ENCODE results near the gene VAV2.

Gene VAV2

GRCh38 chr9:133843751-133844397 lies 148.2 kb downstream of the VAV2 start:
- in situ Hi-C loops (cut with HindIII; ENCODE audit: low pct_unique_long_range_greater_than_20kb, low sequenced_read_pairs), result no loop called here
- TF ChIP-seq JUND (IDR thresholded peaks at IDR 0.05; ENCODE audit: low read depth), result no peak
- DNase-seq (ENCODE audit: low read depth in 1 of 2, low spot score in 1 of 2), result no peak

GRCh38 chr9:133843250-133843649 lies 148.9 kb downstream of the VAV2 start:
- DNase-seq (ENCODE audit: low read depth in 1 of 2, low spot score in 1 of 2), result no peak
- in situ Hi-C loops (cut with HindIII; ENCODE audit: low pct_unique_long_range_greater_than_20kb, low sequenced_read_pairs), result no loop called here

DNA sequence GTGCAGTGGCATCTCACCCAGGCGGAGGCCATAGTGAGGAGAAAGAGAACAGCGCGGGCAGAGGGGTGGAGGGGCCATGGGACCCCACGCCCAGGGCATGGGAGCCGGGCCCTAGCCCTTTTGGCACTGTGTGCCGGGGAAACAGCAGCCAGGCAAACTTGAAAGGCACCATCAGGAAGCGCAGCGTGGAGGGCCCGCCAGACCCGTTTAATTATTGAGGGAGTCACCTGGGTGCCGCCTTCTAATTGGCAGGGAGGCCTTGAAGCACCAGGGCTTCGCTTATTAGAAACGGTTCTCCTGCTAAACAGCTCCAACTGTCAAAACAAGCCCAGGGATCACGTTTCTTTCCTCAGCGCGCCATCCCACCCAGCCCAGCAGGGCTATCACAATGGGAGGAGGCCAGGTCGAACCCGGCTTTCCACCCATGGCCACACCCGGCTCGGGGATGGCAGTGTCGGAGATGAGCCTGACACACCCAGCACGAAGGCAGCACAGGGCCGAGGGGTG lies 149.3 kb downstream of the VAV2 start:
- DNase-seq (ENCODE audit: low read depth in 1 of 2, low spot score in 1 of 2), result no peak
- no peak for TF ChIP-seq JUND (IDR thresholded peaks at IDR 0.05; ENCODE audit: low read depth)
- in situ Hi-C loops (cut with HindIII; ENCODE audit: low pct_unique_long_range_greater_than_20kb, low sequenced_read_pairs), result no loop called here

More at GRCh38 chr9:133843250-133843649, 148.9 kb downstream of the VAV2 start:
- TF ChIP-seq JUND (IDR thresholded peaks at IDR 0.05; ENCODE audit: low read depth), result no peak

- TF ChIP-seq JUND (IDR thresholded peaks at IDR 0.05; ENCODE audit: low read depth), result no peak
- no peak for DNase-seq (ENCODE audit: low read depth in 1 of 2, low spot score in 1 of 2)
- in situ Hi-C loops (cut with HindIII; ENCODE audit: low pct_unique_long_range_greater_than_20kb, low sequenced_read_pairs), result no loop called here
These were observed 149.9 kb downstream of the VAV2 start for GRCh38 chr9:133842174-133842573.

DNA sequence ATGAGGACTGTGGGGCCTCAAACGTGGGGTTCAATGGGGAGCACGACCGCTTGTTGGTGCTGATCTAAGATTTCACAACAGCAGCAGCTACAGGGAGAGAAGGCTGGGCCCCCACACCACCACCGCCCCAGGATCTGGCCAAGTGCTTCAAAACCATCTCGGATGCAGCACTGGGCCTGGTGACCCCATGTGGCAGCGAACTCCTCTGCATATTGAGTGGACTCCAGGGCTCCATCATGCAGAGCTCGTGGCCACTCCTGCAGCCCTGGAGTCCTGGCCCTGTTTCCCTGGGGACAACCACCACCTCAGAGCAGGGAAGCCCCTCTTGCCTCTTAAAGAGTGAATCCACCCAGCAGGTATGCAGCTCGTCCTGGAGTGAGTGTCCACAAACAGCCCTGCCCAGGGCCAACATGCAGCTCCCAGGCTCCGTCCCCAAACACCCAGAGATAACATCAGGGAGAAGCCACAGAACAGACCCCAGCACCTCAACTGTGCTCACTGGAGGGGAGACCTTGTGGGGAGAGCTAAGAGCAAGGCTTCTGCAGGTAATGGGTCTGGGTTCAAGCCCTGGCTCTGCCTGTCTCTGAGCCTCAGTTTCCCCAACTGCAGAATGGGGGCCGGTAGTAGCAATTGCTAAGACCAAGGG lies 150.8 kb downstream of the VAV2 start:
- no peak for DNase-seq (ENCODE audit: low read depth in 1 of 2, low spot score in 1 of 2)
- in situ Hi-C loops (cut with HindIII; ENCODE audit: low pct_unique_long_range_greater_than_20kb, low sequenced_read_pairs), result no loop called here
- TF ChIP-seq JUND (IDR thresholded peaks at IDR 0.05; ENCODE audit: low read depth), result no peak

- in situ Hi-C loops (cut with HindIII; ENCODE audit: low pct_unique_long_range_greater_than_20kb, low sequenced_read_pairs), result no loop called here
- peak in 1 of 2 experiments; percentile 12 for DNase-seq (ENCODE audit: low read depth in 1 of 2, low spot score in 1 of 2)
These were observed 152.2 kb downstream of the VAV2 start for GRCh38 chr9:133839822-133840329.

DNA sequence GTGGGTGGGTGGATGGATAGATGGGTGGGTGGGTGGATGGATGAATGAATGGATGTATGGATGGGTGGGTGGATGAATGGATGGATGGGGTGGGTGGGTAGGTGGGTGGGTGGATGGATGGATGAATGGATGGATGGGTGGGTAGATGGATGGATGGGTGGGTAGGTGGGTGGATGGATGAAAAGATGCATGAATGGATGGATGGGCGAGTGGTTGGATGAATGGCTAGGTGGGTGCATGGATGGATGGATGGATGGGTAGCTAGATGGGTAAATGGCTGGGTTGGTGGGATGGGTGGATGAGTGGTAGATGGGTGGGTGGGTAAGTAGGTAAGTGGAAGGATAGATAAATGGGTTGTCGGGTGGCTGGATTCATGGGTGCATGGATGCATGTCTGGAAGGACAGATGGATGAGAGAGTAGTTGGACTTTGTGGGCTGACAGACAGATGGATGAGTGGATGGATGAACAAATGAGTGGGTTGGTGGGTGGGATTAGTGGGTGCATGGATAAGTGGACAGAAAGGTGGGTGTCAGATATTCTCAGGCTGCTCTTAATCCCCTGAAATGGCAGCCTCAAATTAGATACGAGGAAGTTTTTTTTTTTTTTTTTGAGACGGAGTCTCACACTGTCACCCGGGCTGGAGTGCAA lies 153.1 kb downstream of the VAV2 start:
- TF ChIP-seq JUND (IDR thresholded peaks at IDR 0.05; ENCODE audit: low read depth), result no peak
- no peak for DNase-seq (ENCODE audit: low read depth in 1 of 2, low spot score in 1 of 2)
- in situ Hi-C loops (cut with HindIII; ENCODE audit: low pct_unique_long_range_greater_than_20kb, low sequenced_read_pairs), result no loop called here

More at GRCh38 chr9:133839822-133840329, 152.2 kb downstream of the VAV2 start:
- no peak for TF ChIP-seq JUND (IDR thresholded peaks at IDR 0.05; ENCODE audit: low read depth)

DNA sequence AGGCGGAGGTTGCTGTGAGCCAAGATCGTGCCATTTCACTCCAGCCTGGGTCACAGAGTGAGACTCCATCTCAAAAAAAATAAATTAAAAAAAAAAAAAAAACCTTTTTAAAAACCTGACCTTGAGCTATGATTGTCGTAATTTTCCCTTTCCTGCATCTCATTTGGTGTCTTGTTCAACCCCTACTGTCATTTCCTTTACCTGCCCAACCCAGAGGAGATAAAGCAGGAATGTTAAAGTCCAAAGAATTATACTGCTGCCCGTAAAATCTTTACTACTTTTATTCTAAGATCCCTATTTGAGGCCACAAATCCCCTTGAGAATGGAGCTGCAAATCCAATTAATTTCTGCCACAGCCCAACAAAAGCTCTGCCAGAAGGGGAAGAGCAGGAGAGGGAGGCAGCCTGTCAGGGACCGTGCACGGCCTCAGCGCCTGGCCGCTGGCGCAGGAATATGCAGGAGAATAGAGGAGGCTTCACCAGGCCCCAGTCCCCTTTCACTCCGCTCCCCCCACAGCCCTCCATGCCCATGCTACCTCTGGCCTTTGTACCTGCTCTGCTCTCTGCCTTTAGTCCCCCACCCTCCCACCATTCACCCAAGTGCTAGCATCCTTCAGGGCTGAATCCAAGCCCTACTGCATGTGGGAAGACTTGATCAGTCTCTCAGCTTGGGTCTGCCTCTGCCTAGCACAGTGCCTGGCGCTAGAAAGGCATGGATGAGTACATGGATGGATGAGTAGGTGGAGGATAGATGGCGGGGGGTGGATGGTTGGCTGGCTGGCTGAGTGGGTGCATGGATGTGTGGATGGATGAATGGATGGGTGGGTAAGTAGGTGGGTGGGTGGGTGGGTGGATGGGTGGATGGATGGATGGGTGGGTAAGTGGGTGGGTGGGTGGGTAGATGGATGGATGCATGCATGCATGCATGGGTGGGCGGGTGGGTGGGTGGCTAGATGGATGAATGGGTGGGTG lies 154.2 kb downstream of the VAV2 start:
- no peak for TF ChIP-seq JUND (IDR thresholded peaks at IDR 0.05; ENCODE audit: low read depth)
- DNase-seq (ENCODE audit: low read depth in 1 of 2, low spot score in 1 of 2), result no peak
- in situ Hi-C loops (cut with HindIII; ENCODE audit: low pct_unique_long_range_greater_than_20kb, low sequenced_read_pairs), result no loop called here

DNA sequence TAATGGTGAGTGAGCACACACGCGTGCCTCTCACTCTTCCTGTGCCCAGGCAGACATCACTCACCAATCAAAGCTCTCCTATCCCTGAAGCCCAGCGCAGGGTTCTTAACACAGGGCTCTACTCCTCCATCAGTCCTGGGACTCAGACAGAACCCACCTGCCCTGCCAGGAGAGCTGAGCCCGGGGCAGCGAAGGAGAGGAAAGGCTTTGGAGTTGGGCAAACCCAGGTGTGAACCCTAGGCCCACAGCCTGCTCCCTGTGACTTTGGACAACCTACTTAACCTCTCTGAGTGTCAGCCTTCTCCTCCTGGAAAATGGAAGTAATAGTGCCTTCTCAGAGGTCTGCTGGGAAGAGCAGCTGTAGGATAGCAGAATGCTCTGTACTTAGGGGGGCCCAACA lies 155.3 kb downstream of the VAV2 start:
- TF ChIP-seq JUND (IDR thresholded peaks at IDR 0.05; ENCODE audit: low read depth), result no peak
- DNase-seq (ENCODE audit: low read depth in 1 of 2, low spot score in 1 of 2), result no peak
- in situ Hi-C loops (cut with HindIII; ENCODE audit: low pct_unique_long_range_greater_than_20kb, low sequenced_read_pairs), result no loop called here

- in situ Hi-C loops (cut with HindIII; ENCODE audit: low pct_unique_long_range_greater_than_20kb, low sequenced_read_pairs), result no loop called here
- no peak for DNase-seq (ENCODE audit: low read depth in 1 of 2, low spot score in 1 of 2)
- TF ChIP-seq JUND (IDR thresholded peaks at IDR 0.05; ENCODE audit: low read depth), result no peak
These were observed 155.9 kb downstream of the VAV2 start for GRCh38 chr9:133836001-133836758.

GRCh38 chr9:133835262-133835901 lies 156.7 kb downstream of the VAV2 start:
- no peak for TF ChIP-seq JUND (IDR thresholded peaks at IDR 0.05; ENCODE audit: low read depth)
- in situ Hi-C loops (cut with HindIII; ENCODE audit: low pct_unique_long_range_greater_than_20kb, low sequenced_read_pairs), result no loop called here
- DNase-seq (ENCODE audit: low read depth in 1 of 2, low spot score in 1 of 2), result no peak
